Measurements from ENCODE around the gene LIG3.
"Not testable (repeated sequence)": the region's sequence is repeated elsewhere in the genome, so short reads cannot be mapped to it uniquely, and the experiment has no call there.

The LIG3 gene

DNA sequence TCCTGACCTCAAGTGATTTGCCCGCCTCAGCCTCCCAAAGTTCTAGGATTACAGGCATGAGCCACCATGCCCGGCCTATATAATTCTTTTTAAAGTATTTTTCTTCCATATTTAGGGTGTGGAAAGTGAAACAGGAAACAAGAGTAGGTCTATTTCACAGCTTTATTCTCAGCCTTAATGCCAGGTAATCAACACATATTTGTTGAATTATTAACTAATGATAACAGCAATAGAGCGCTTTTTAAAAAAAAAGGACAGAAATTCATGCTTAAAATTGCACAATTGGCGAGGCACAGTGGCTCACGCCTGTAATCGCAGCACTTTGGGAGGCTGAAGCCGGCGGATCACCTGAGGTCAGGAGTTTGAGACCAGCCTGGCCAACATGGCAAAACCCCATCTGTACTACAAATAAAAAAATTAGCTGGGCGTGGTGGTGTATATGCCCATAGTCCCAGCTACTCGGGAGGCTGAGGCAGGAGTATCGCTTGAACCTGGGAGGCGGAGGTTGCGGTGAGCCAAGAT, 65.2 kb downstream of the LIG3 start:
- DNase-seq, result not testable (repeated sequence)

DNA sequence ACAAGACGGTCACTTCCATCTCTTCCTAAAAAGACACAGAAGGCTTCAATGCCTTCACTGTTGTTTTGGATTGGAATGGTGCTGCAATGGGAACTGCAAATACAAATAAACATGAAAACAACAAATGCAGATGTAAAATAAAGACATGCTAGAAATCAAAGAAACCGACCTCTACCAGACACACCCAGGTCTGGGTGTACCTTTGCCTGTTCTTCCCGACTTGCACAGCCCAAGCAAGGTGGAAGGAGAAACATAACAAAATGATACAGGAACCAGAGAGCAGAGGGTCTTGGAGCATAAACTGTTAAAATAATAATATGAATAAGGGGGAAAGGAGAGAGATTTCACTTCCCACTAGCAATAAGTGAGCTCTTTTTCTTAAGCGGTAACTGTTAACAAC, 65.9 kb downstream of the LIG3 start:
- no peak for DNase-seq

DNA sequence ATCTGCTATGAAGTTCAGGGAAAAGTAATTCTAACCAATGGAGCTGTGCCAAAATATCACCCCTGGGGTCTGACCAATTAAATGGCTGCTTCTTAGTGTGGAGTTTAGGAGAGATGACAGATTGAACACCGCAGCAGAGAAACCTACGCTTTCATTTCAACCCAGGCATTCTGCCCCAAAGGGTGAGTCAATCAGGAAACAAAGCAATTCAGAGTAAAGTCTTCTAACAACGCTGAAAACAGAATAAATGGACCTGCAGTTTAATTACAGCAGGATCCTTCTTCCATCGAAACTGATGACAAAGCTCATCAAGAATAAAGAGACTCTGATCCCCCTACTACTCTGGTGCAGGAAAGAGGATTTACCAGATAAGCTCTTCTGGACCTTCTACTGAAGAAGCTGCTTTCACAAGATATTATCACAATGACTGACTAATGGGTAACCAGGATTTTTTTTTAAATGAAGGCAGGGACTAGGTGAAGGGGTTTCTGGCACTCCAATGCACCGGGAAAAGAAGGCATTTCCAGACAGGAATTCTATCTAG, 66.5 kb downstream of the LIG3 start:
- DNase-seq, result peak; percentile 76

DNA sequence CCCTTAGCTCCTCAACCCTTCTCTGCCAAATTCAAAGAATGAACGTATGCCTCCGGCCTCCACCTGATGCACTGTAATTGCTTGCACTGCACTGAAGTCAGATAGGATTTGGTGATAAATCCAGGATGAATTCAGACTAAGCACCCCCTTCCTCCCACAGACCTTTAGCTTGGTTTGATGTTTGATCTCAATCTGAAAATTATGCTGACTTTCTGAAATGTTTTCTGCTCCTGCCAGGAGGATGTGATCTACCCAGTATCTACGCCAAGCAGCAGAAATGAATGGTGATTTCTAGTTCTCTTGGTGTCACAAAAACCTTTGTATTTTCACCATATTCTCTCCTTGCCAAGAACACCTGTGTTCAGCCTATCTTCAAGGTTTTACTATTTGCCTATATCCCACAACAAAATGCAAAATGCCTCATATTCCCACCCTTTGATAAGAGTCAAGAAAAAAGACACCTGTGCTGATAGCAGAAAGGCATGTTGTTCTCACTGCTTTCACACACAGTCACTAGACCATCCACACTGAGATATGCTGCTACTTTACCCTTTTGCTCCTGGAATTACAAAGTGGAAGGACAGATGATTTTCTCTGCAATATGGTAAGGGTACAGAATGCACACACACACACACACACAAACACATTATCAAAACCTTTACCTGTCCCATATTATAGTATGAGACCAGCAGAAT, 68.5 kb downstream of the LIG3 start:
- no peak for DNase-seq

DNA sequence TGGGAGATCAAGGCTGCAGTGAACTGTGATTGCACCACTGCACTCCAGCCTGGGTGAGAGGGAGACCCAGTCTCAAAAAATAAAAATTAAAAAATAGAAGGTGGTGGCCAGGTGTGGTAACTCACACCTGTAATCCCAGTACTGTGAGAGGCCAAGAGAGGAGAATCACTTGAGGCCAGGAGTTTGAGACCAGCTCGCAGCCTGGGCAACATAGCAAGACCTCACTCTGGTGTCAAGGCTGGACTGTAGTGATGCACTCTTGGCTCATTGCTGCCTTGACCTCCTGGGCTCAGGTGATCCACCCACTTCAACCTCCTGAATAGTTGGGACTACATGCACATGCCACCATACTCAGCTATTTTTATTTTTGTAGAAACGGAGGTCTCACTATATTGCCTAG, 69.9 kb downstream of the LIG3 start:
- DNase-seq, result no peak

DNA sequence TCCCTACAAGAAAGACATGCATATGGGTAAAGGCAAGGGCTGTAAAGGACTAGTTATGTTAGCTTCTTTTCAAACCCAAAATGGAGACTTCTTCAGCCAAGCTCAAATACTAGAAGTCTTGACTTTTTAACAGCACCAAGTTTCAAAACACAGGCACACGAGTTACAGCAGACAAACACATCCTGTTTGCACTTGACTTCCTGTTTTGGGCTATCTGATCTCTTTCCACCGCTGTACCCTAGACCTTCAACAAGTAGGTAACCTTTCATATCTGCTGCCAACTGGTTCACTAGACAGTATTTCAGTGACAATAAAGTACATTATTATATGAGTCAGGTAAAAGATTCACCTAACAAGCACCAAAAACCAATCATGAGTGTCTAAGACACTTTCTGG, 70.9 kb downstream of the LIG3 start:
- DNase-seq, result no peak

DNA sequence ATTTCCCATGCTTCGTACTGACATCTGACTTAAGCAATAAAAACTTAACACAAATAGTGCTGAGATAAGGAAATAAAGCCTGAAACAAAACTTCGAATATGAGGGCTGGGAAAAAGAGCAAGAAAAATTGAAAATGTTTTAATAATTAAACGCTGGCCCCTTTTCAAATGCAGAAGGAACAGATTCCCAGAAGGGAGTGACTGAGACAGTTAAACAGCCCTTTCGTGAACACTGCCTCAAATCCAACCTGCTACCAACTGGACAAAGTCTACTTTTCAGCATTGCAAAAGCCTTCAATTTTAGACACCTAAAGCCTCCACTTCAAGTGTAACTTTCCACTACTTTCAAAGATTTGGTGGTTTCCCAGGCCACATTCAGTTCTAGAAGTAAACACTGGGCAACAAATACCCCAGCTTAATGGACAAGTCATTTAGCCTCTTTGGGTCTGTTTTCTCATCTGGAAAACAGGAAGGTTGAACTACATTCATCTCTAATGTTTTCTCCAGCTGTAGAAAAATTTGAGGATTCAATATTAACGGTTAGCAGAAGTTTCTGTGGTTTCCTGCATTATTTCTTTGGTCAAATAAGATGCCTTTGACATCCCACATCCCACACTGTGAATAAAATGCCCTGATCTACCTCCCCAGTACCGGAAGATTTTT, 71.4 kb downstream of the LIG3 start:
- DNase-seq, result no peak

DNA sequence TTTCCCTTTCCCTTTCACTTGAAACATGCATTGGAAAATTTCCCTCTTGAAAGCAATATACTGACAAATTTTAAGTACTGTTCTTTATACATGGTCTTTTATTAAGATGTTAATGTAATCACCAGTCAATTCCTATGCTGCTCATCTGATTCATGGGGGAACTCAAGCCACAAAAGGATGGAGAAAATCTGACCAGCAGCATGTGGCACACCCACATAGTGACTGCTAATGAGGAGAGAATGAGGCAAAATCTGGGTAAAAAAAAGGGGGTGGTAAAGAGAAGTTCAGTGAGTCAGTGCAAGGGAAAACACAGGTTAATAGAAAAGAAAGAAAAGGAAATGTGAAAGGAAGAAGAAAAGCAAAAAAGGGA, 71.9 kb downstream of the LIG3 start:
- no peak for DNase-seq

DNA sequence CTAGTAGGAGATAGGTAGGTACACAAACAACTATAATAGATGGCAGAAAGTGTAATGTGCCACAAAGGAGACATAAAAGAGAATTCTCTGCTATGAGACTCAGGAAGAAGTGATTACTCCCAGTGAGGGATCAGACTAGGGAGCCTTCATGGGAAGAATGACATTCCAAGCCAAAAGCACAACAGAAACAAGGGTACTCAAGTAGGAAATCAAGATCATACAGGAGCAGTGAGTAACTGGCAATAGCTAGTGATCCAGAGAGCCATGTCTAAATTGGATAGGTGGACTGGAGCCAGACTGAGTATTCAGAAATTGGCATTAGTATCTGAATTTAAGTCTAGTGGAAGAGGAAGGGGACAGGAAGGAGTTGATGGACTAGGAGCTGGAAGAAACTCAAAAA, 72.5 kb downstream of the LIG3 start:
- no peak for DNase-seq

DNA sequence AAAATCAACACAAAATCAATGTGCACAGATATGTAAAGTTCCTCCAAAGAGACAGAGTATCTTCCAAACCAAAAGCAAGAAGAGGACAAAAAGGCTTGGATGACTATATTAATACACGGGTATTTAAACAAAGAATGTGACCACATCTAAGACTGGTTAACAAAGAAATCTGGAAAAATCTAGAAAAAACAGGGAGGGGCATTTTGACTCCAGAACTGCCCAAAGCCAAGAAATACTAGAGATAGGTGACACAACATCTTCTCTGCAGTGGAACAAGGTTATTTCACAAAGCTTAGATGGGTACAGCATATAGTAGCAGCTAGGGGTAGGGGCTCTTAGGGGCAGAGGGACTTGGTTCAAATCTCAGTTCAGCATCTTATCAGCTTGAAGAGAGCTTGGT, 72.9 kb downstream of the LIG3 start:
- no peak for DNase-seq

DNA sequence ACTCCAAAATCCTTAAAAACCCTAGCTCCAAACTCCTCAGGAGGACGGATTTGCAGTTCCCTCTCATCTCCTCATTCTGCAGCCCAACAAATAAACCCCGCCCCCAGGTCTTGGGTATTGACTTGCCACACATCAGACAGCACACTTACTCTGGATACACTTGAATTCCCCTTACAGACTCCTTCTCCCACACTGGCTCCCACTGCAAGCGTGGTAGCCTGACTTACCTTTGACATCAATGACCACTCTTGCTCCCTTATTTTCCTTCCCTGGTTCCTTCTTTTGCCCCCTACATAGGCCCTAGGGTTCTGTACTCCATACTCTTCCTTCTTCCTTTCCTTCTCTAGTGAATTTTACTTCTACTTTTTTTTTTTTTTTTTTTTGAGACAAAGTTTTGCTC, 75.7 kb downstream of the LIG3 start:
- DNase-seq, result no peak

DNA sequence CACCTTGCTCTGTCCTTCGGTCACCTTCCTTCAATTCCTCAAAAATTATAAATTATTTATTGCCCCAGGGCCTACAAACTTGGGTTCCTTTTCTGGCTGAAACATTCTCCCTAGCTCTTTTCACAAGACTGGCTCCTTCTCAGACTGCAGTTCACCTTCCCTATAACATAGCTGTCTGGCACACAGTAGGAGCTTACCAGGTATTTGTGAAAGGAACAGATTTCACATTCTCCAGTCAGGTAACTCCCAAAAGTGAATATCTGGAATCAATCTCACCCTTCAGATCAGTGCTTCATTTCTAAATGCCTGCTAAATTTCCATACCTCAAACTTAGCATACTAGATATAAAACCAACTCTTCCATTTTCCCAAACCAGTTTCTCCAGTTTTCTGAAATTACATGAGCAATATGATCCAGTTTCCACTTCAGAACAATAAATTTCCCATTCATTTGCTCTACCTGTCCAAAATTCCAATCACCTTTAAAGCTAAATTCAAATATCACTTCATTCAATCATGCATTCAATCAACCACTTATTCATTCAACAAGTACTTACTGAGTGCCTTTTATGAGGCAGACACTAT, 77.1 kb downstream of the LIG3 start:
- DNase-seq, result no peak
